ENCODE measurements around the gene NRP2.

The NRP2 gene

GRCh38 chr2:205686056-205686782, 3.9 kb downstream of the NRP2 start:
- TF ChIP-seq, protein P1, sequence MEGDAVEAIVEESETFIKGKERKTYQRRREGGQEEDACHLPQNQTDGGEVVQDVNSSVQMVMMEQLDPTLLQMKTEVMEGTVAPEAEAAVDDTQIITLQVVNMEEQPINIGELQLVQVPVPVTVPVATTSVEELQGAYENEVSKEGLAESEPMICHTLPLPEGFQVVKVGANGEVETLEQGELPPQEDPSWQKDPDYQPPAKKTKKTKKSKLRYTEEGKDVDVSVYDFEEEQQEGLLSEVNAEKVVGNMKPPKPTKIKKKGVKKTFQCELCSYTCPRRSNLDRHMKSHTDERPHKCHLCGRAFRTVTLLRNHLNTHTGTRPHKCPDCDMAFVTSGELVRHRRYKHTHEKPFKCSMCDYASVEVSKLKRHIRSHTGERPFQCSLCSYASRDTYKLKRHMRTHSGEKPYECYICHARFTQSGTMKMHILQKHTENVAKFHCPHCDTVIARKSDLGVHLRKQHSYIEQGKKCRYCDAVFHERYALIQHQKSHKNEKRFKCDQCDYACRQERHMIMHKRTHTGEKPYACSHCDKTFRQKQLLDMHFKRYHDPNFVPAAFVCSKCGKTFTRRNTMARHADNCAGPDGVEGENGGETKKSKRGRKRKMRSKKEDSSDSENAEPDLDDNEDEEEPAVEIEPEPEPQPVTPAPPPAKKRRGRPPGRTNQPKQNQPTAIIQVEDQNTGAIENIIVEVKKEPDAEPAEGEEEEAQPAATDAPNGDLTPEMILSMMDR (conservative IDR thresholded peaks at IDR 0.05; ENCODE audit: low read depth, low read length) = no peak
- no peak overlapping the region for H3K27ac ChIP-seq

GRCh38 chr2:205686783-205687640, 4.7 kb downstream of the NRP2 start:
- no peaks in the 10 kb centered on the region for H3K4me1 ChIP-seq (ENCODE audit: low read depth, poor library complexity, severe bottlenecking)
- no peak overlapping the region for H2AFZ ChIP-seq (ENCODE audit: low read depth)
- H3K79me2 ChIP-seq (ENCODE audit: insufficient read depth, low read depth) = no peaks in the 10 kb centered on the region
- H3K27ac ChIP-seq = no peak overlapping the region
- H3K36me3 ChIP-seq (ENCODE audit: insufficient read depth) = no peaks in the 10 kb centered on the region
- no peaks in the 10 kb centered on the region; the same call in 1 of the 2 replicates for H3K27me3 ChIP-seq (ENCODE audit: insufficient read depth, low read depth)
- H3K4me3 ChIP-seq (IDR thresholded peaks at IDR 0.05; ENCODE audit: insufficient read depth, low read depth, low read length) = no peak overlapping the region
- TF ChIP-seq, protein P1 (conservative IDR thresholded peaks at IDR 0.05; ENCODE audit: low read depth, low read length) = no peak
- no peak overlapping the region for H3K9ac ChIP-seq
- no peak overlapping the region for H3K4me2 ChIP-seq
- no peaks in the 10 kb centered on the region for H4K20me1 ChIP-seq (ENCODE audit: insufficient read depth)

More at GRCh38 chr2:205686056-205686782, 3.9 kb downstream of the NRP2 start:
- Histone ChIP-seq H3K4me1 (ENCODE audit: low read depth, poor library complexity, severe bottlenecking) (no peaks in the 10 kb centered on the region), H3K79me2 (ENCODE audit: insufficient read depth, low read depth) (no peaks in the 10 kb centered on the region), H4K20me1 (ENCODE audit: insufficient read depth) (no peaks in the 10 kb centered on the region), H3K27me3 (ENCODE audit: insufficient read depth, low read depth) (no peaks in the 10 kb centered on the region; the same call in 1 of the 2 replicates), H3K9ac (no peak overlapping the region), H3K36me3 (ENCODE audit: insufficient read depth) (no peaks in the 10 kb centered on the region), H3K4me2 (no peak overlapping the region), H3K4me3 (IDR thresholded peaks at IDR 0.05; ENCODE audit: insufficient read depth, low read depth, low read length) (no peak overlapping the region), H2AFZ (ENCODE audit: low read depth) (no peak overlapping the region)

DNA sequence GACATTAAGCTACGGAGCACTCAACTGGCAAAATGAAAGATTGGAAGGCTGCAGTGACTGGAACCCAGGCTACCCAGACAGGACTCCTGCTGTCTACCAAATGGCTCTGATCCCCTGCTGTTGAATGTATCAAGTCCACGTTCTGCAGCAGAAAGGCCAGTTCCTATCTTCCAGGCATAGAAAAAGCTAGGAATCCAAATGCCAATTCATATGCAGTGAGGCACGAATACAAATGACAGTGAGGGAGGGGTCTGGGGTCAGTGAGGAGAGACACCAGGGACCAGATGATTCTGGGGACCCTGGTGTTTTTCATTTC, 5.3 kb downstream of the NRP2 start:
- Histone ChIP-seq H3K36me3 (ENCODE audit: insufficient read depth) (no peaks in the 10 kb centered on the region), H4K20me1 (ENCODE audit: insufficient read depth) (no peaks in the 10 kb centered on the region), H3K79me2 (ENCODE audit: insufficient read depth, low read depth) (no peaks in the 10 kb centered on the region), H3K27ac (no peak overlapping the region), H3K4me1 (ENCODE audit: low read depth, poor library complexity, severe bottlenecking) (no peaks in the 10 kb centered on the region), H3K27me3 (ENCODE audit: insufficient read depth, low read depth) (no peaks in the 10 kb centered on the region; the same call in 1 of the 2 replicates), H2AFZ (ENCODE audit: low read depth) (no peak overlapping the region), H3K9ac (no peak overlapping the region), H3K4me3 (IDR thresholded peaks at IDR 0.05; ENCODE audit: insufficient read depth, low read depth, low read length) (no peak overlapping the region), H3K4me2 (no peak overlapping the region)
- TF ChIP-seq, protein P1 (conservative IDR thresholded peaks at IDR 0.05; ENCODE audit: low read depth, low read length) = no peak

DNA sequence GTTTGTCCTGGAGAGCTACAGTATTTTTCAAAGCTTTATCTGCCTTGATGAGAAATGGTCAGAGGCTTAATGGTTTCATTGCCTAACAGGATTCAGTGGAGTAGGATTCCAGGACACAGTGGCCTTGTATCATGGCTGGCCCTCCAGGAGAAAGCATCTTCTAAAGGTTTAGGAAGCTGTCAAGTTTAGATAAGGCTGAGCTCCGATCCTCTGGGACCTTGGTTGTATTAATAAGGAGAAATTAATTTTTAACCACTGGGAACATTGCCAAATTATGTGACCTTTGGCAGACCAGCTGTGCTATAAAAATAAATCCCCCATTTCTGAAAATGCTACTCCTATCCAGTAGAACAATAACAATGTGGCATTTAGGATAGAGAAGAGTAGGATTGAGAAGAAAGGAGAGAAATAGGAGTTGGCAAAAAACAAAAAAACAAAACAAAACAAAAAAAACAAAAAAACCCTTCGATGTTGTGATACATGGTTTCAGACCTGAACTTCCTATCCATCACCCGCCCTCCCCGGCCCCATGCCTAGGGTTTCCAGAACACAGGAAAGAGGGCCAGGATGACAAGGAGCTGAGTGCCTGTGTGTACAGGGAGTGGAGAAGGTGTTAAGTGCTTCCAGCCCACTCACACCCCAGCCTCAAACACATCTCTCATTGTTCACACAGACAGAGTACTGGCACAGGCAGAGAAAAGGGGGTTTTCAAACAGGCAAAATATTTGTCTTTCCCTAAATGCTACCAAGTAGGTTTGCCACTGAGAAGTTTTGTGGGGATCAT, 6.3 kb downstream of the NRP2 start:
- no peak overlapping the region for H3K27ac ChIP-seq
- no peak overlapping the region for H3K9ac ChIP-seq
- H3K4me1 ChIP-seq (ENCODE audit: low read depth, poor library complexity, severe bottlenecking) = no peaks in the 10 kb centered on the region
- no peaks in the 10 kb centered on the region for H3K36me3 ChIP-seq (ENCODE audit: insufficient read depth)
- H3K4me3 ChIP-seq (IDR thresholded peaks at IDR 0.05; ENCODE audit: insufficient read depth, low read depth, low read length) = no peak overlapping the region
- no peaks in the 10 kb centered on the region for H4K20me1 ChIP-seq (ENCODE audit: insufficient read depth)
- no peak overlapping the region for H3K4me2 ChIP-seq
- H2AFZ ChIP-seq (ENCODE audit: low read depth) = no peak overlapping the region
- TF ChIP-seq, protein P1 (conservative IDR thresholded peaks at IDR 0.05; ENCODE audit: low read depth, low read length) = no peak
- H3K79me2 ChIP-seq (ENCODE audit: insufficient read depth, low read depth) = no peaks in the 10 kb centered on the region
- no peaks in the 10 kb centered on the region for H3K27me3 ChIP-seq (ENCODE audit: insufficient read depth, low read depth)

Measured in KMS-11 (cell line).